Cerebellar nuclear complex (tissue), 1 donor: ENCODE results near the gene SULT1C4.
"Not testable (repeated sequence)": the region's sequence is repeated elsewhere in the genome, so short reads cannot be mapped to it uniquely, and the experiment has no call there.

Experiments used
- DNase-seq, 2 experiments: peaks; one replicate each; lab custom pipeline; 2025; lab: John Stamatoyannopoulos, UW

The SULT1C4 gene

DNA sequence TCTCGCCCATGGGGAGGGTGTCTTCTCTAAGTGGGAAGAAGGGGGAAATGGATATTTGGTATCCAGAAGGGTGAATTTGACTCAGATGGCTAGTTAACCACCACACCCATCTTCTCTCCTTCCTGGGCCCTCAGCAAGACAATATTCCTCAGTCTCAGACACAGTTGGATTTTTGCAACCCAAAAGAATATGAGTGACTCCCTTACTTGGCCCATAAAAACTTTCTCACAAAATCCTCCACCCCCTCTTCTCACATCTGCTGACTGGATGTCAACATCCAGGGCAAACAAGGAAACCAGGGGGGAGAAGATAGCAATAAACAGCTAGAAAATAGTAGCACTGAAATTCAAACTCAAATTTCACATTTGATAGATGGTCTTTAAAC is 35.9 kb downstream of the SULT1C4 start:
- no peak for DNase-seq

DNA sequence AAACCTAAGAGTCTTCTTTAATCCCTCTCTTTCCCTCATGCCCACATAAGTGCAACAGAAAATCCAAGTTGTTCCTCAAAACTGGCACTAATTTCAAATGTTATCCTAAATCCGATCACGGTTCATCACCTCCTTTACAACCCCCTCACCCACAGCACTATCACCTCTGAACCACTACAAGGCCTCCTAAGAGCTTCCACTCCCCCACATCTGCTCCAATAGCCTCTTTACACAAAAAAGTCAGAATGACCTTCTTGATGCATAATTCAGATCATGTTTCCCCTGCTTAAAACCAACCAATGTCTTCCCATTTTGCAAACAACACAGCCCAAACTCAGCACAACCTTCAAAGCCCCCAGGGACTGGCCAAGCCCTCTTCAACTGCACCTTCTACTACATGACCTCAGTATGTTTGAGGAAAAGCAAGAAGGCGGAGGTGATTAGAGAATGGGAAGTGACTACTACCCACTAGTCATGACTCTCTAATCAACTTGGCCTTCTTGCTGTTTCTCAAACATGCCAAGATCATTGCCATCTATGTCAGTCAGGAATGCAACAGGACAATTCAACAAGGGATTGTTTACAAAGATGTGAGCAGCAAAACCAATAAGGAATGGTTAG is 36.6 kb downstream of the SULT1C4 start:
- DNase-seq, result no peak

DNA sequence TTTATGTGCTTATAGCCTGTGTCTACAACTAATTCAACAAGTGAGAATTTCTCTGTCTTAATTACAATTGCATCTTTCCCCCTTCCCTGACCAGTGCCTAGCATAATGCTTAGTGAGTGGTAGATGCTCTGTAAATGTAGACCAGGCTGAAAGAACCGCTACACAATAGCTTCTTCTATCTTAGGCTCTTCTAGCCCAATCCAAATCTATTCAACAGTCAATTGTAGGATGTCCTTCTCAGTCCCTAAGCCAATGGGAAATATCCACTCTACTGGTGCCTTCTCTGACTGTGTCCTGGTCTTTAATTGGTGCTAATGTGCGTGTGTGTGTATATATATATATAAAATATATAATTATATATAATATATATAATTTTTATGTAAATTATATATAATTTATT is 37.2 kb downstream of the SULT1C4 start:
- DNase-seq, result no peak

DNA sequence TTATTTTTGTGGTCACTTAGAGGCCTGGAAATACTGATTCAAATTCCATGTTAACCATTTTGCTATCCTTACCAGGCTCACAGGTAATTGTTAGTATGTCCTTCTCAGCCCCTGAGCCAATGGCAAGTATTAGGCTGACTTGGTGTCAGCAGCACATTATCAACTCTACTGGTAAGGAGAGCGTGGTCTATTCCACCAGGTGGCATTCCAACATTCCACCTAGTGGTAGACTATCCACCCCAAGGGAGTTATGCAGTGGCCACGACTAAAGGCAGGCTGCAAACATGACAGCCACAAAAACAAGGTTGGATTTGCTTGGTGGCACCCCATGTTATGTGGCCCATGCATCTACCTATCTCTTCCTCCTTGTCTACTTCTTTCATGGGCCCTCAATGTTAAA is 39.5 kb downstream of the SULT1C4 start:
- no peak for DNase-seq

DNA sequence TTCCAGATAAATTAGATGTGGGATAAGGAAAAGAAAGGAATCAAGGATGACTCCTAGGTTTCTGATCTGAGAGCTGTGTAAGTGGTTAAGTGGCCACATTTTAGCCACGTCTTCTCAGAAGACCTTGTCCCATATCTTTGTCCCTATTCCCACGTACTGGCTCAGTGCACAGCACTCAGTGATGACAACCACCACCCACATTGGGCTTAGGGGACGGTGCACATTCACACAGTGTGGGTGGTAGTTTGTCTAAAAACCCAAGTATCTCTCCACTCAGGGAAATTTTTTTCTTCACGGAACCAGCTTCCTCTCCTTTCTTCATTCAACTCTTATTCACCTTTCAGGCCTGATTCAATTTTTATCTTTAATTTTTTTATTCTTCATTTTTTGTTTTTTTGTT is 40.7 kb downstream of the SULT1C4 start:
- no peak for DNase-seq

DNA sequence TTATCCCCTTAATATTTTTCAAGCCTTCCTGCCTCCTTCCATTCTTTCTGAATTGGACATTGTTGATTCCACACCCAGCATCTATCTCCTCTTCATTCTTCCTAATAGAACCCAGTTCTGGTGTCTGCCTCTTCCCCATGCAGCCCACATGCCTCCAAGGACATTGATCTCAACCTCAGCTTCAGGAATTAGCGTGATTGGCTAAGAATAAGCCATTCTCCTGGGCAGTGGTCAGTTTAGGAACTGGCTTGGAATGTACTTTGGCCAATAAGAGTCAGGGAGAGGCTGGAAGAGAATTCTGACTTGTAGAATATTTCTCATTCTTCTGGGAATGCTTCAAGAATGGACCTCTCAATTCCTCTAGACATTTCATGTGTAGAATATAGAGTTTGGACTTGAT is 45.3 kb downstream of the SULT1C4 start:
- no peak for DNase-seq

DNA sequence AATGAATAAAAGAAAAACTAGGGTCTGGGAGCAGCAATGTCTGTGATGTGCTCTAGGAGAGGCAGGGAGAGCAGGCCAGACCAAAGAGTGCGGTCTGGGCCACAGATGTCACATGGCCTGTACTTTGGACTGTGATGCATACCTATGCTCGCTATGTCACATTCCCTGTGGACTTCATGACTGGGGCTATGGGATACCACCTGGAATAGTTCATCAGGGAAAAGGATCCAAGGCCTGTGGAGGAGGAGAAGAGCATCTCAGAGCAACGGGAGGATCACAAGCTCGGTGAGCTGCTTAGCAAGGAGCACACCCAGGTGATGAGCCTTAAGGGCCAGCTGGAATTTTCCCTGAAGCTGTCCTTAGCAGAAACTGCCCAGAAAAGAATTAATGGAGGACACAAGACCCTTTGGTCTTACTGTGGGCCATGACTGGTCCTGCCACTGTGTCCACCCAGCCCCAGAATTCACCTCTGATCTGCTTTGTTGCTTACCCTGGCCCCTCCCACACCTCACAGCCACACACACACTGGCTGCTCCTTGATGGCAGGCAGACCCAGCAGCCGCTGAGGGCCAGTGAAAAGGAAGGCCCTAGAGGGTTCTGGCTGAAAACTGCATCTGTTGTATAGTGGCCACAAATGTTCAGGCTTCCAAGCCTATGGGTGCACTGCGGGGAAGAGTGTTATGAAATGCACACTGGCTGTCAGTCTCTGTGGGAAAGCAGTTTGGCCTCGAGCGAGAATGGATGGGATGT is 45.9 kb downstream of the SULT1C4 start:
- DNase-seq, result no peak

DNA sequence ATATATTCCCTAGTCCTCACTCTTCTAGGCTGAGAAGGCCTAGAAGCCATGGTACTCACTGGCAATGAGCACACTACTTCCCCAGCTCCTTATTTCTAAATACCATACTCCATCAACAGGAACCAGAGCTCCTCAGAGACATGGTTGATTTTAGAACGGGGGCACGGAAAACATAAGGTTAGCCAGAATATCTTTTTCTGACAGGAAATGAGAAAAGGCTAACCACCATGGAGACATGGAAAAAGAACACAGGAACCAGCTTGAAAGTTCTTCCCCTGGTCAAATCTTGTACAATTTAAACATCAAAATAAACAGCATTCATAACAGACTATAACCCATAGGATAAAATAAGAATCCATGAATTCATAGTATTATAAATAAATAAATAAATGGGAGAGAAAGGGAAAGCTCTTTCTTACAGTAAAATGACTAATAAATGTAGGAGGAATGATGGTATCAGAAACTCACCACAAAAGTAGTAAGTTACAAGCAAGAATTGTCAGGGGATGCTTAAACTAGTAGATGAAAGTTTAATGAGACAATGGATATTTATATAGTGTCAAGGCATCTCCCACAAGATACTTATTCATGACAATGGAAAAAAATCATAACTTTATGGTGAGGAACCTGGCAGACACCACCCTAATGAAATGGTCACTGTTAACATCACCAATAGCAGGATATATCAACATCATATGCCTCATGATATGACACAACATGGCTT is 50.7 kb downstream of the SULT1C4 start:
- no peak for DNase-seq

DNA sequence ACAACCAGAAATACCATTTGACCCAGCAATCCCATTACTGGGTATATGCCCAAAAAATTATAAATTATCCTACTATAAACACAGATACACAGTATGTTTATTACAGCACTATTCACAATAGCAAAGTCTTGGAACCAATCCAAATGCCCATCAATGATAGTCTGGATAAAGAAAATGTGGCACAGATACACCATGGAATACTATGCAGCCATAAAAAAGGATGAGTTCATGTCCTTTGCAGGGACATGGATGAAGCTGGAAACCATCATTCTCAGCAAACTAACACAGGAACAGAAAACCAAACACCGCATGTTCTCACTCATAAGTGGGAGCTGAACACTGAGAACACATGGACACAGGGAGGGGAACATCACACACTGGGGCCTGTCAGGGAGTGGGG is 57.8 kb downstream of the SULT1C4 start:
- DNase-seq, result not testable (repeated sequence)

DNA sequence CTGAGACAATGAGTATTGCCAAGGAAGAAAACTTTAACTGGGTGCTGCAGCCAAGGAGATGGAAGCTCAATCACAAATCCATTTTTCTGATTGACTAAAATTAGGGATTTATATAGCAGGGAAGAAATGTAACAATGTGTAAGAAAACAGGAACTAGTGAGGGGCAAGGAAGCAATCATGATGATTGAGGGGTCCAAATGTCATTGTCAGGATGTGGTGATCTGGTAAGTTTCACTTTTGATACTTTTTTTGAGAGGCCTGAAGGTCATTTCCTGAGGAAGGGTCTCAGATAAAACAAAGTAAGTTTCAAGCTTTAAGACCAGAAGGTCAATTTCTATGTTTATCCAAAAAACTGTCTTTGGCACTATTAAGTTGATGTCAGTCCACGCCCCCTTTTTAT is 59.2 kb downstream of the SULT1C4 start:
- DNase-seq, result no peak
